GM23338 (cell line): ENCODE data around the gene ADGRB3.

Source experiments
- CREB1 ChIP-seq: fragments of 250-450 bp; sonication (Bioruptor Pico); IDR thresholded peaks from 2 replicates; pipeline ENCODE4 v1.5.0; 2020; ENCODE audit warnings: low read depth, mild to moderate bottlenecking, moderate library complexity
- CTCF ChIP-seq, 2 experiments: fragments of 200-600 bp in 1 of 2; sonication (generic) in 1 of 2; conservative IDR thresholded peaks; 2 replicates each; pipeline versions ENCODE4 v1.5.1 to v1.6.1; 2016 to 2017; ENCODE audit warnings: antibody characterized with exemption in 2 of 2, low read depth in 2 of 2, mild to moderate bottlenecking in 2 of 2, moderate library complexity in 1 of 2
- ETS1 ChIP-seq: IDR thresholded peaks from 2 replicates; pipeline ENCODE4 v1.6.1; 2016; ENCODE audit warnings: antibody characterized with exemption
- EZH2 ChIP-seq: fragments of 200-600 bp; sonication (generic); IDR thresholded peaks from one replicate; pipeline ENCODE4 v1.8.0; 2017; ENCODE audit warnings: antibody characterized with exemption, mild to moderate bottlenecking, low read depth; ENCODE audit not compliant: unreplicated experiment
- EZH2phosphoT487 ChIP-seq: fragments of 200-600 bp; sonication (generic); IDR thresholded peaks from one replicate; pipeline ENCODE4 v1.8.1; 2018; ENCODE audit warnings: antibody characterized with exemption; ENCODE audit not compliant: unreplicated experiment
- POLR2AphosphoS5 ChIP-seq: IDR thresholded peaks from 2 replicates; pipeline ENCODE4 v1.6.1; 2016; ENCODE audit warnings: antibody characterized with exemption, low read depth

- TF ChIP-seq ETS1 (no peak), CTCF (conservative IDR thresholded peaks at IDR 0.05; ENCODE audit: low read depth in 2 of 2) (no peak), EZH2 (no peak), EZH2phosphoT487 (no peak), CREB1 (CRISPR knock-in tag) (no peak), POLR2AphosphoS5 (no peak)
These were observed 702.2 kb downstream of the ADGRB3 start for GRCh38 chr6:69337311-69337710.
